22Rv1 (cell line): Measurements from ENCODE around the gene ZFP1.

Experiments used
- CTCF ChIP-seq: fragments of 450-650 bp; IDR thresholded peaks from 2 replicates; pipeline ENCODE4 v1.5.1; 2017; ENCODE audit warnings: mild to moderate bottlenecking
- ZFX ChIP-seq: fragments of 450-650 bp; IDR thresholded peaks from 2 replicates; pipeline ENCODE4 v1.6.1; 2017; ENCODE audit warnings: antibody characterized with exemption, borderline replicate concordance

DNA sequence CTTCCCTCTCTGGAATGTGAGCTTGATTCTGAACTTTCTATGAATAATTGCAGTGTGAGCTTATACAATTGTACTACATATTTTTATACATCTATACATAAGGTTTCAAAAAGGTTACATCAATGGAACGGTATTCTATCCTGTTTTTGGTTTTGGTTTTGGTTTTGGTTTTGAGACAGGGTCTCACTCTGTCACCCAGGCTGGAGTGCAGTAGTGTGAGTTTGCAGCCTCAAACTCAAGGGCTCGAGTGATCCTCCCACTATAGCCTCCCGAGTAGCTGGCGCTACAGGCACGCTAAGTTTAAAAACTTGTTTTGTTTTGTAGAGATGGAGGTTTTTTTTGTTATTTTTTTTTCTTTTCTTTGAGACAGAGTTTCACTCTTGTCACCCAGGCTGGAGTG is 71.5 kb downstream of the ZFP1 start:
- TF ChIP-seq CTCF: no peak
- no peak for TF ChIP-seq ZFX
